Activated CD4-positive, alpha-beta T cell treated with anti-CD3 and anti-CD28 coated beads, Interleukin-2, amount 10 ng/mL, durations not matched to agents 7 days and 5 days (primary cell): Measurements from ENCODE around the gene RALGAPB. TPM values are rescaled to one million over a fixed set of nuclear protein-coding genes. Genes with fewer than 3 reads are reported as not detected.

ENCODE experiments used
- CTCF ChIA-PET: fragments of 350-600 bp; sonication (Branson Sonifier 250); formaldehyde crosslinking; loops from one replicate; lab custom pipeline; 2021; ENCODE audit warnings: antibody characterized with exemption; lab: Charles Lee
- POLR2A ChIA-PET: fragments of 350-600 bp; sonication (Branson Sonifier 250); formaldehyde crosslinking; loops from one replicate; lab custom pipeline; 2021; ENCODE audit warnings: antibody characterized with exemption; lab: Charles Lee
- DNase-seq: peaks from one replicate; pipeline ENCODE4 v3.0.0-alpha.2; 2020
- H3K27ac Mint-ChIP-seq: one replicate; pipeline ENCODE4 v1.8.0; 2021; ENCODE audit warnings: mild to moderate bottlenecking, moderate library complexity, mixed read lengths
- H3K27me3 Mint-ChIP-seq: one replicate; pipeline ENCODE4 v1.8.0; 2021; ENCODE audit warnings: mixed read lengths
- H3K36me3 Mint-ChIP-seq: one replicate; pipeline ENCODE4 v1.8.0; 2021; ENCODE audit warnings: low read depth, mixed read lengths
- H3K4me1 Mint-ChIP-seq: one replicate; pipeline ENCODE4 v1.8.0; 2021; ENCODE audit warnings: mixed read lengths
- H3K4me3 Mint-ChIP-seq: one replicate; pipeline ENCODE4 v1.8.0; 2021; ENCODE audit warnings: mild to moderate bottlenecking, moderate library complexity, mixed read lengths
- H3K9me3 Mint-ChIP-seq: one replicate; pipeline ENCODE4 v1.8.0; 2021; ENCODE audit warnings: mixed read lengths
- total RNA-seq, 2 experiments: library from RNA; stranded (reverse); gene quantifications; one replicate each; pipeline ENCODE4 v1.2.3, GENCODE V29; 2021

Gene RALGAPB
- total RNA-seq, 2 experiments from 2014 or later, result 31.1 to 36.7 TPM

DNA sequence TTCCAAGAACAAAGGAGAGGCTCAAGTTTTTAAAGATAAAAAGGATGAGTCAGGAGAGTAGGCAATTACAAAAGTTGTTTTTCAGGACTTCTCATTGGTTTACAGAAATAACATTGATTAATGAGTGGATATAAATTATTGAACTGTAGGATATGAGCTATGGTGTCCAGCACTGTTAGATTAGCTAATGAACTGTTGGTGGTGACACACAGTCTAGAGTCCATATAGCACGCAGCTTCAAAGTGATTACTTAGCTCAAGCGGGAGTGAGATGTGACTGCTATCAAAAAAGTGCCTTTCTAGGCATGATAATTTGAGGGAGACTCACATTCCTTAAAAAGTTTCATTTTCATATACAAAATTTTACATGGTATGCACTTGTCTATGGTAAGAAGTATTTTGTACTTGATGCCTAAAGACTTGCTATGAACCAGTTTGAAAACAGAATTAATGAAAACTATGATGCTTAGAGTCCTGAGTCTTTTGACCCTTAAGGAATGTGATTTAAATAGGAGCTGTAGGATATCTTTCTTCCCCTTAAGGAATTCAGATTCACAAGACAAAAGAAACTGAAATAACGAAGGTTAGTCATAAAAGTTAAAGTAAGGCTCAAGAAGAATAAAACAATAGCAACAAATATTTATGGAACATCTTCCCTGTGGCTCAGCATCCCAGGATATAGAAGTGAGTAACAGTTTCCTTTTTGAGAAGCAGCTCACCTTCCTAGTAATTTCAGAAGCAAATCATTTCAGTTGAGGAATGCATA is 86.1 kb downstream of the RALGAPB start:
- H3K36me3 Mint-ChIP-seq, result peaks cover 38% of the 10 kb centered on the region
- ChIA-PET CTCF (interaction anchor here (0.6 kb wide), 2 partner anchors 73 to 1320 kb away, joined by 4 to 5 read pairs; no protein-coding TSS in a partner anchor), POLR2A (no interaction called here)
- no peak overlapping the region for H3K27ac Mint-ChIP-seq
- no peaks in the 10 kb centered on the region for H3K4me1 Mint-ChIP-seq
- H3K9me3 Mint-ChIP-seq, result no peaks in the 10 kb centered on the region
- H3K4me3 Mint-ChIP-seq, result no peak overlapping the region
- no peaks in the 10 kb centered on the region for H3K27me3 Mint-ChIP-seq
- no peak for DNase-seq

DNA sequence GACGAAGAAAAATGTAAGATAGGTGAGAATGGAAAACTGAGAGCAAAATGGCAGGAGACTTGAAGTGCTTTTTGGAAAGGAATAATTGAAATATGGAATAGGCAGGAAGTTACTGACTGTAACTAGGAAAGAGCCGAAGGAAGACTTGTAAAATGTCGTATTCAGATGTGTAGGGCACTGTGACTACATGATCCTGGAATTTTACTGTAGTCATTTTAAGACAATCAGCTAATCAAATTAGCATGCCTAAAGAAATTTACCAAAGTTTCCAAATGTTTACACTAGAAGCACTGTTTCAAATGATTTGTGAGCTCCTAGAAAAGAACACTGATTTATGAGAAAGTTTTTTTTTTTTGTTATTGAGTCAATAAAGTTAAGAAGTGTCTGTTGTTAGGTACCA is 87.1 kb downstream of the RALGAPB start:
- Mint-ChIP-seq H3K27ac (no peak overlapping the region), H3K36me3 (peaks cover 32% of the 10 kb centered on the region), H3K4me3 (no peak overlapping the region), H3K27me3 (no peaks in the 10 kb centered on the region), H3K4me1 (no peaks in the 10 kb centered on the region), H3K9me3 (no peaks in the 10 kb centered on the region)
- no peak for DNase-seq
- ChIA-PET POLR2A (interaction anchor here (0.6 kb wide), 1 partner anchor 1221 kb away, joined by 3 read pairs; no protein-coding TSS in a partner anchor), CTCF (interaction anchor here (0.7 kb wide), 2 partner anchors 19 to 189 kb away, joined by 3 to 5 read pairs; no protein-coding TSS in a partner anchor)

- ChIA-PET CTCF (no interaction called here), POLR2A (no interaction called here)
- H3K27ac Mint-ChIP-seq, result no peak overlapping the region
- no peak for DNase-seq
- no peak overlapping the region for H3K4me3 Mint-ChIP-seq
- peaks cover 28% of the 10 kb centered on the region for H3K36me3 Mint-ChIP-seq
- H3K27me3 Mint-ChIP-seq, result no peaks in the 10 kb centered on the region
- H3K4me1 Mint-ChIP-seq, result no peaks in the 10 kb centered on the region
- no peaks in the 10 kb centered on the region for H3K9me3 Mint-ChIP-seq
Measured at GRCh38 chr20:38563802-38564431, 91.3 kb downstream of the RALGAPB start.

- ChIA-PET CTCF (no interaction called here), POLR2A (no interaction called here)
- Mint-ChIP-seq H3K9me3 (no peaks in the 10 kb centered on the region), H3K27me3 (no peaks in the 10 kb centered on the region), H3K4me1 (no peaks in the 10 kb centered on the region), H3K36me3 (peaks cover 23% of the 10 kb centered on the region), H3K4me3 (no peak overlapping the region), H3K27ac (no peak overlapping the region)
- no peak for DNase-seq
Measured at GRCh38 chr20:38564680-38565079, 92.0 kb downstream of the RALGAPB start.

DNA sequence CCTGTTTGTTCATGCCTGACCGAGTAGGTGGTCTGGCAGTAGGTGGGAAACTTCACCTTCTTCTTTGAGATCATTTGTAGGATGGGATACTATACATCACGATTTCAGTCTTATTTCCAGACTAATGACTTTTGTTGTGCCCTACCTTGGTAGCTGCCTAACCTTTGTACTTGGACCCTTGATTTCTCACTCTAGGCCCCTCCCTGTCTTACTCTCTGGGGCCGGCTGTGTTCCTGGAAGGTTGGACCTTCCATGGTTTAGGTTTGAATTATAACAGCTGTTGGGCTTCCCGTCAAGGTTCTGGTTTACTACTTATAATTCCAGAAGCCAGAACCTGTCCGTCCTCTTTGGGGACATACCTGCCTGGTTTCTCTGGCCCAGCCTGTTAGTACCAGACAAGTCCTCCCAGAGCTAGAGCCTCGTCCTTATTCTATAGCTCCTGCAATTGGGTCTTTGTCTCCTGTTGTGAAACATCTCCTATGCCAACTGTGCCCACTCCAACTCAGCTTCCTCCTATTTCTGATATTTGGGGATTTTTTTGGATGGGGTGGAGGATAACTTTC is 93.5 kb downstream of the RALGAPB start:
- Mint-ChIP-seq H3K36me3 (peaks cover 23% of the 10 kb centered on the region), H3K4me3 (no peak overlapping the region), H3K27me3 (no peaks in the 10 kb centered on the region), H3K9me3 (no peaks in the 10 kb centered on the region), H3K4me1 (no peaks in the 10 kb centered on the region), H3K27ac (no peak overlapping the region)
- ChIA-PET CTCF (no interaction called here), POLR2A (no interaction called here)
- DNase-seq, result no peak

- Mint-ChIP-seq H3K36me3 (peaks cover 22% of the 10 kb centered on the region), H3K4me1 (no peaks in the 10 kb centered on the region), H3K4me3 (no peak overlapping the region)
Measured at GRCh38 chr20:38569747-38570525, 97.3 kb downstream of the RALGAPB start.

DNA sequence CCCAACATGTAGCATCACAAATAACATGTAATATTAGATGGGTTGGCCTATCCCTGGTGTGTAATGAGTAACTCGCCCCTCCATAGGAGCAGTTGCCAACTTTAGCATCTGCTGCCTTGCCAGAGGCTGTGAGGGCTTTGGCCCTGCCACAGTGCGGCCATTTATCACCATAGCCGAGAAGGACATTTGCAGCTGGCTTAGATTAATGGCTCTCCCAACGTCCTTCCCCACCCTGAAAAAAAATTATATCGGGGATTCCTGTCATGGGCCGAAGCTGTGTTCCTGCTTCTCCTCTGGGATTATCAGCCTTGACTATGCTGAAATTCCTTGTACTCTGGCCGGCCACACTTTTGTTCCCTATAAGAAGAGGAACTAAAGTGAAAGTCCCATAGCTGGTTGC is 100.8 kb downstream of the RALGAPB start:
- Mint-ChIP-seq H3K36me3 (peaks cover 15% of the 10 kb centered on the region), H3K27me3 (no peaks in the 10 kb centered on the region), H3K9me3 (no peaks in the 10 kb centered on the region), H3K4me1 (no peaks in the 10 kb centered on the region), H3K4me3 (no peak overlapping the region), H3K27ac (no peak overlapping the region)
- DNase-seq, result no peak
- POLR2A ChIA-PET, result no interaction called here
- CTCF ChIA-PET, result no interaction called here

More at GRCh38 chr20:38569747-38570525, 97.3 kb downstream of the RALGAPB start:
- H3K27ac Mint-ChIP-seq, result no peak overlapping the region
- H3K27me3 Mint-ChIP-seq, result no peaks in the 10 kb centered on the region
- POLR2A ChIA-PET, result no interaction called here
- no peaks in the 10 kb centered on the region for H3K9me3 Mint-ChIP-seq
- no peak for DNase-seq
- CTCF ChIA-PET, result interaction anchor here (0.7 kb wide), 1 partner anchor 101 kb away, joined by 3 read pairs; no protein-coding TSS in a partner anchor

DNA sequence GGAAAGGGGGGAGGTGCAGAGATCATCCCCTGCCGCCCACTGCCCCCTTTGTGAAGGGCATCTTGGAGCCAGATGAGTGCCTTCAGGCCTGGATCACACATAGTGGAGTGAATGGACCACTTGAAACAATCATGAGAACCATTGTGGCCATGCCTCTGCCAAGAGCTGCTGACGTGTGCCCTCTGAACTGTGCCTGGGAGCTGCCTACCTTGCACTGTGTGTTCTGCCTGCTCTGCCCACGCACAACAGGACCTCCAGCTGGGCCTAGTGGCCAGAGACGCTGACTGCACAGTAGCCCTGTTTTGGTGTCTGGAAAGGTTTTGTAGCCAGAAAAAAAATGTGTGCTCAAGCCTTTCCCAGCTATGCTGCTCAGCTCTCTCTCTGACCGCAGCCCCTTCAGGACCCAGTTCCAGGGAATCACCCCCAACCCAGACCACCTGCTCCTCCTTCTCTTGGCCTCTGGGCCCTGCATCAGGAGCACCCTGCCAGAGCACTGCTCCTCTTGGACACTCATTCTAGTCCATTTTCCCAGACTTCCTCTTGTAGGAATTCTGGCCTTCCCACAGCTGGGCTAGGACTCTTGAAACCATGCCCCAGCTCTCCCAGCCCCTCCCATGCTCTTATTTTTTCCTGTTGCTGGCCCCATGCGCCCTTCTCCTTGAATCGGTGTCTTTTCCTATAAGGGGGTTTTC is 106.7 kb downstream of the RALGAPB start:
- CTCF ChIA-PET, result interaction anchor here (0.6 kb wide), 1 partner anchor 20 kb away, joined by 3 read pairs; no protein-coding TSS in a partner anchor
- H3K4me1 Mint-ChIP-seq, result no peaks in the 10 kb centered on the region
- H3K27me3 Mint-ChIP-seq, result peaks cover under 1% of the 10 kb centered on the region
- no peak for DNase-seq
- no peaks in the 10 kb centered on the region for H3K9me3 Mint-ChIP-seq
- H3K27ac Mint-ChIP-seq, result no peak overlapping the region
- POLR2A ChIA-PET, result no interaction called here
- no peak overlapping the region for H3K4me3 Mint-ChIP-seq
- peaks cover 6% of the 10 kb centered on the region for H3K36me3 Mint-ChIP-seq

- peaks cover 4% of the 10 kb centered on the region for H3K36me3 Mint-ChIP-seq
- no peaks in the 10 kb centered on the region for H3K4me1 Mint-ChIP-seq
- DNase-seq, result no peak
- H3K4me3 Mint-ChIP-seq, result no peak overlapping the region
- no peaks in the 10 kb centered on the region for H3K9me3 Mint-ChIP-seq
- ChIA-PET POLR2A (no interaction called here), CTCF (no interaction called here)
- peaks cover 2% of the 10 kb centered on the region for H3K27me3 Mint-ChIP-seq
- no peak overlapping the region for H3K27ac Mint-ChIP-seq
Measured at GRCh38 chr20:38579921-38580320, 107.3 kb downstream of the RALGAPB start.

DNA sequence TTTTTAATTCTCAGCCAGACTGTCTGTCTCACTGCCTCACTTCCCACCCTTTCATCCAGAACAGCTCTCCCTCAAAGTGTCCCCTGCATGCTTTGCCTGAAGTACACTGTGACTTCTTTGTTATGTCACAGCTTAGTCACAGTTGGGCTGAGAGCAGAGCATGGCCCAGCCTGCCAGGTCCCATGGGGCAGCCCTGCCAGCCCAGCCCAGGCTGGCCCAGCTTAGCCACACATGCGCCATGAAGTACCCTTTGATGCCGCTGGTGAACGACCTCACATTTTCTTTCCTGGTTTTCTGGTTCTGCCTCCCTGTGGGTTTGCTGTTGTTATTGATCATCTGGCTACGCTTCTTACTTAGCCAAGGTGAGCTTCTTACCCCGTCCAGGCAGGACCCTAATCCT is 108.4 kb downstream of the RALGAPB start, which contains the start of gene ADIG:
TSS of gene ADIG (plus strand) at position 185 of the 400 bp plus-strand sequence. CDS start at position 239, 54 bp downstream.
- Mint-ChIP-seq H3K4me3 (no peak within 1 kb of the TSS), H3K4me1 (no peaks in the 10 kb centered on the region), H3K27ac (no peak within 1 kb of the TSS), H3K9me3 (no peaks in the 10 kb centered on the region), H3K36me3 (no peaks in the 10 kb centered on the region), H3K27me3 (peaks cover 2% of the 10 kb centered on the region)
- POLR2A ChIA-PET, result no interaction called here
- CTCF ChIA-PET, result no interaction called here
- DNase-seq, result no peak

GRCh38 chr20:38581830-38582358 is 109.3 kb downstream of the RALGAPB start:
- Mint-ChIP-seq H3K36me3 (no peaks in the 10 kb centered on the region), H3K4me1 (no peaks in the 10 kb centered on the region), H3K27me3 (peaks cover 2% of the 10 kb centered on the region), H3K4me3 (no peak overlapping the region), H3K9me3 (no peaks in the 10 kb centered on the region), H3K27ac (no peak overlapping the region)
- ChIA-PET POLR2A (no interaction called here), CTCF (no interaction called here)
- no peak for DNase-seq

DNA sequence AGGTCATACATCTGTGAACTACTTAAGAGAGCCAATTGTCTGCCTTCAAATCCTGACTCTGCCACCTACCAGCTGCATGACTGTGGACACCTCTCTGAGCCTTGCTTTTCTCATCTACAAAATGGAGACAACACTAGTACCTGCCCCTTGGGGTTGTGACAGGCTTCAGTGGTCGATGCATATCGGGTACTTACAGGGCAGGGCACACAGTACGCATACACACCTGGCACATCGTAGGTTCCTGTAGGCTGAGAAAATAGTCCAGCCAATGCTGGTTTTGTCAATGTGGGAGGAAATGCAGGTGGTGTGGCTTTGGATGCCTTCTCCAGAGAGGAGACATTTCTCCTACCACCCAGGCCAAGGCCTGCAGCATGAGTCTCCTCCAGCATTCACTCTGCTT is 110.7 kb downstream of the RALGAPB start:
- POLR2A ChIA-PET, result no interaction called here
- Mint-ChIP-seq H3K4me3 (no peak overlapping the region), H3K27ac (no peak overlapping the region), H3K9me3 (no peaks in the 10 kb centered on the region), H3K36me3 (no peaks in the 10 kb centered on the region), H3K27me3 (peaks cover 2% of the 10 kb centered on the region), H3K4me1 (no peaks in the 10 kb centered on the region)
- CTCF ChIA-PET, result no interaction called here
- no peak for DNase-seq
